Ovary (tissue), 9 donors: ENCODE data around the gene CADPS2. TPM values are rescaled to one million over a fixed set of nuclear protein-coding genes. Genes with fewer than 3 reads are reported as not detected.

ENCODE experiments used
- DNase-seq, 5 donors: peaks; one replicate each; pipeline ENCODE4 v3.0.0-alpha.2; 2019 to 2020
- H3K27ac ChIP-seq, 2 donors: fragments of 200-600 bp; one replicate each; pipeline versions ENCODE4 v1.5.1 to v1.8.0; 2019 to 2022
- H3K27me3 ChIP-seq: fragments of 200-600 bp; one replicate; pipeline ENCODE4 v1.8.0; 2022
- H3K36me3 ChIP-seq: fragments of 200-600 bp; sonication (generic); one replicate; pipeline ENCODE4 v1.5.1; 2019
- H3K4me1 ChIP-seq: one replicate; pipeline ENCODE4 v1.8.1; 2013; ENCODE audit warnings: mild to moderate bottlenecking, moderate library complexity; ENCODE audit not compliant: insufficient read depth
- H3K4me3 ChIP-seq: fragments of 200-600 bp; sonication (generic); one replicate; pipeline ENCODE4 v1.5.1; 2017
- H3K9me3 ChIP-seq, 2 donors: fragments of 200-600 bp in 1 of 2; sonication (generic) in 1 of 2; one replicate each; pipeline versions ENCODE4 v1.5.1 to v1.8.1; 2013 to 2019; ENCODE audit warnings: mild to moderate bottlenecking in 1 of 2, moderate library complexity in 1 of 2
- EP300 ChIP-seq: sonication (generic); formaldehyde crosslinking; IDR thresholded peaks from one replicate; pipeline ENCODE4 v1.6.1; 2017; ENCODE audit warnings: antibody characterized with exemption
- POLR2A ChIP-seq: fragments of 450-650 bp; IDR thresholded peaks from one replicate; pipeline ENCODE4 v1.6.1; 2017; ENCODE audit warnings: antibody characterized with exemption, mild to moderate bottlenecking, moderate library complexity
- WGBS, 3 donors: extraction: QIAGEN DNeasy Blood & Tissue Kit in 1 of 3; methylation state at CpG; one replicate each; pipeline versions ENCODE4 v1.1.5 to v1.1.7; 2013 to 2017; 5-methylcytosine and 5-hydroxymethylcytosine counted together
- intact Hi-C, 4 donors: fragments of 100-400 bp; cut with DNase I; formaldehyde crosslinking; loops; one replicate each; pipeline versions ENCODE4 v1.11.0 to v1.15.1; 2022 to 2023
- polyA plus RNA-seq, 2 donors: library from polyadenylated mRNA; stranded (reverse); fragments of 200-250 nt in 1 of 2; fragments of 350-450 nt in 1 of 2; fragmentation: Illumina TruSeq in 1 of 2; extraction: RNeasy Lipid Tissue Mini Kit (QIAGEN cat#74804) in 1 of 2; gene quantifications; one replicate each; pipeline ENCODE4 v1.2.3, GENCODE V29; 2013 to 2014
- total RNA-seq, 7 donors: library from RNA; depleted of rRNA in 2 of 7; stranded (reverse); fragments of >200 nt in 2 of 7; fragmentation: NEBNext Ultra II Directional in 3 of 7; extraction: Animal tissue kit (Norgen Biotek cat#: 25700) in 3 of 7; gene quantifications; one replicate each; pipeline versions ENCODE4 v1.1.0 to v1.2.4, GENCODE V29; 2016 to 2023
- TF ChIP-seq, protein P1 (sequence below), 3 donors: fragments of 450-650 bp in 2 of 3; fragments of 200-600 bp in 1 of 3; IDR thresholded peaks; one replicate each; pipeline versions ENCODE4 v1.5.1 to v1.8.0; 2016 to 2022; ENCODE audit warnings: antibody characterized with exemption in 3 of 3, mild to moderate bottlenecking in 1 of 3
- donor health status: DM: no; HTN: no; CAD: no; lungs with moderate emphysema.
- donor health status: DM: no; HTN: no; CAD: no.
- donor health status: Bipolar disorder and iron deficiency.
- donor health status: DM: yes; HTN: yes; CAD: no.
- donor health status: DM: no; HTN: no; CAD: no.
- donor health status: DM: yes; HTN: yes; CAD: no.

CADPS2 gene
- total and polyA plus RNA-seq, 9 donors = 10.1 to 26.7 (median 16.6) TPM

DNA sequence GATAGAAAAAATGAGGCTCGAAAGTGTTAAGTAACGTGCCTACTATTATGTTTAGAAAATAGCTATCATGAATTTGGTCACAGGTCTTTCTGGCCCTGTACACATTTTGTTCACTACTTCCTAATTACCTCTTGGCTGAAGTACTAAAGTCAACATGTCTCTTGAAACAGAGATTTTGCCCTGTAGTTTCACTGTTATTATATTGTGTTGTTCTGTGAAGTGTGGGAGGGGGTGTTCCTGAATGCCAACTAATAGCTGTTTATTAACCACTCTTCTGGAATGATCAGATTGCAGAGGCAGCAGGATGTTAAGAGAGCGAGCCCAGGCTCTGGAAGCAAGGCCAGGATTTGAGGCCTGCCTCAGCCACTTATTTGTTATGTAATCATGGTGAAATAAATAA, 259.5 kb downstream of the CADPS2 start:
- intact Hi-C loops = no loop called here
- 79 to 88% (median 85%) methylated on average over 3 of the region's 3 CpGs for WGBS, 3 donors
- Histone ChIP-seq H3K27me3 (no peaks in the 10 kb centered on the region), H3K27ac (no peak overlapping the region), H3K4me1 (no peaks in the 10 kb centered on the region), H3K36me3 (no peaks in the 10 kb centered on the region), H3K4me3 (no peak overlapping the region), H3K9me3 (no peaks in the 10 kb centered on the region)
- DNase-seq = no peak
- no peak for TF ChIP-seq POLR2A
- TF ChIP-seq, protein P1, sequence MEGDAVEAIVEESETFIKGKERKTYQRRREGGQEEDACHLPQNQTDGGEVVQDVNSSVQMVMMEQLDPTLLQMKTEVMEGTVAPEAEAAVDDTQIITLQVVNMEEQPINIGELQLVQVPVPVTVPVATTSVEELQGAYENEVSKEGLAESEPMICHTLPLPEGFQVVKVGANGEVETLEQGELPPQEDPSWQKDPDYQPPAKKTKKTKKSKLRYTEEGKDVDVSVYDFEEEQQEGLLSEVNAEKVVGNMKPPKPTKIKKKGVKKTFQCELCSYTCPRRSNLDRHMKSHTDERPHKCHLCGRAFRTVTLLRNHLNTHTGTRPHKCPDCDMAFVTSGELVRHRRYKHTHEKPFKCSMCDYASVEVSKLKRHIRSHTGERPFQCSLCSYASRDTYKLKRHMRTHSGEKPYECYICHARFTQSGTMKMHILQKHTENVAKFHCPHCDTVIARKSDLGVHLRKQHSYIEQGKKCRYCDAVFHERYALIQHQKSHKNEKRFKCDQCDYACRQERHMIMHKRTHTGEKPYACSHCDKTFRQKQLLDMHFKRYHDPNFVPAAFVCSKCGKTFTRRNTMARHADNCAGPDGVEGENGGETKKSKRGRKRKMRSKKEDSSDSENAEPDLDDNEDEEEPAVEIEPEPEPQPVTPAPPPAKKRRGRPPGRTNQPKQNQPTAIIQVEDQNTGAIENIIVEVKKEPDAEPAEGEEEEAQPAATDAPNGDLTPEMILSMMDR (IDR thresholded peaks at IDR 0.05) = no peak
- no peak for TF ChIP-seq EP300

DNA sequence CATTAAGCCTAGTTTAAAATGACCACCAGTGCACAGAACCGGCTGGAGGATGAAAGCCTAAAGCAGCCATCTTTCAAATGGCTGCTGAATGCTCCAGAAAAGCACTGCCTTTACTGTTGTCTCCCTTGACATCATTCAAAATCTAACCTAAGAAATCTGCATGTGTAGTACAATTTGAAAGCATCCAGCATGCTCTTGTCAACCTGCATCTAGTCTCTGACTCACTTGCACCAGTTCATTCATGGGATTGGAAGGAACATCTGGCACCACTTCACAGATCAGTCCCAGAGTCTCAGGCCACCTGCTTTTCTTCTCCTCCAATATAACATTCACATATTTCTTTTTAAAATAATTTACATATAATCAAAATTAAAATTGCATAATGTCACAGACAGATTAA, 263.6 kb downstream of the CADPS2 start:
- TF ChIP-seq EP300 (no peak), POLR2A (no peak)
- TF ChIP-seq, protein P1 (IDR thresholded peaks at IDR 0.05) = no peak
- H3K9me3 ChIP-seq = no peaks in the 10 kb centered on the region
- H3K4me3 ChIP-seq = no peak overlapping the region
- H3K4me1 ChIP-seq = no peaks in the 10 kb centered on the region
- H3K27ac ChIP-seq = no peak overlapping the region
- no peaks in the 10 kb centered on the region for H3K36me3 ChIP-seq
- 84 to 88% (median 86%) methylated on average over 1 of the region's 1 CpG for WGBS, 3 donors
- no peak for DNase-seq
- intact Hi-C loops = no loop called here
- no peaks in the 10 kb centered on the region for H3K27me3 ChIP-seq

DNA sequence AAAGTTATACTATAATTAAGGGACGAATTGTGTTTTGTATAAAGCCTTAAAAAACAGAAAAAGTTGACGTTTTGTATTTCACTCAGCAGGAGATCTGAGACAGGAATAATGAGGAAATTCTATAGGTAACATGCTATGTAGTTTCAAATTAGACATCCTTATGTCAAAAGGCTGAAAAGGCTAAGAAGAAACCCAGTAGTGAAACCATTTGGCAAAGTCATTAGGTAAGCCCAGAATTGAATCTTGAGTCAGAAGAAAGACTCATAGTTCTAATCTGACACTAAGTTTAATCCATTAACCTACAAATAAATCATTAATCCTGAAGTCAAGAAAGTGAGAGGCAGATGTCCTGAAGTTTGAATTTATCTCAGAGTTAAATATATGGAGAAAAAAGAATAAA, 266.6 kb downstream of the CADPS2 start:
- H3K27ac ChIP-seq = no peak overlapping the region
- H3K27me3 ChIP-seq = no peaks in the 10 kb centered on the region
- H3K36me3 ChIP-seq = no peaks in the 10 kb centered on the region
- 85 to 89% (median 85%) methylated on average over 2 of the region's 2 CpGs for WGBS, 3 donors
- H3K4me3 ChIP-seq = no peak overlapping the region
- intact Hi-C loops = no loop called here
- TF ChIP-seq EP300 = no peak
- TF ChIP-seq POLR2A = no peak
- TF ChIP-seq, protein P1 (IDR thresholded peaks at IDR 0.05) = no peak
- no peak for DNase-seq
- no peaks in the 10 kb centered on the region for H3K4me1 ChIP-seq
- H3K9me3 ChIP-seq = no peaks in the 10 kb centered on the region

DNA sequence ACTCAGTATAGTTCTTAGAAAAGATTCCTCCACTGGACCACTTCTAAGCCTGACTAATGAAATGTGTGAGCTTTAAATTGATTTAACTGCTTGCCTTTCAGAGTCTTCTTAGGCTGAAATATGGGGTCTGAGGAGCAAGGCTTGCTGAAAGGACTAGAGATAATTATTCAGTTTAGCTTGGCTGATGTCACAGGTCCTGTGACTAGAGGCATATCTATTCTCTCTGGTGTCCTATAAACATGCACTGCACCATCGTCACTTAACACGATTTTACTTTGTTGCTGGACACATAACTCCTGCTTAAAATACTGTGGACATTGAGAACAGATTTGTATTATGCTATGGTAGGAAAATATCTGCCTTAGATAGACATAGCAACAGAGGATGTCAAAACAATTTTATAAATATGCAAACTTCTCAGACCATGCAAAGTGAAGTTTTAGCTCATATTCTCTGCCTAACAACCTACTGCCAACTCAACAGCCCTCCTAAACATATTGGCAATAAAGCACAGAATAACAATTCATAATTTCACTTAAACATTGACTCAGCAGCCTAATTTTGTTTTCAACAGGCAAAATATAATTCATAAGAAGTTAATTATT, 267.6 kb downstream of the CADPS2 start:
- no peak for DNase-seq
- 30 to 69% (median 32%) methylated on average over 2 of the region's 2 CpGs for WGBS, 3 donors

More for the DNA sequence above, 267.6 kb downstream of the CADPS2 start:
- Histone ChIP-seq H3K27me3 (no peaks in the 10 kb centered on the region), H3K4me3 (no peak overlapping the region), H3K4me1 (no peaks in the 10 kb centered on the region), H3K27ac (no peak overlapping the region), H3K9me3 (no peaks in the 10 kb centered on the region), H3K36me3 (no peaks in the 10 kb centered on the region)
- intact Hi-C loops = no loop called here
- TF ChIP-seq, protein P1 (IDR thresholded peaks at IDR 0.05) = no peak
- TF ChIP-seq POLR2A (no peak), EP300 (no peak)
